Heart left ventricle (tissue), 16 donors: Measurements from ENCODE around the gene FZR1. TPM values are rescaled to one million over a fixed set of nuclear protein-coding genes. Genes with fewer than 3 reads are reported as not detected.

Source experiments
- ATAC-seq, 4 donors: fragments of 200-7000 bp; cut with Tn5 transposase; one replicate each; pipeline ENCODE4 v1.9.1; 2020 to 2022; ENCODE audit warnings: moderate library complexity in 4 of 4, mild to moderate bottlenecking in 3 of 4, moderate number of reproducible peaks in 1 of 4
- DNase-seq, 5 donors: peaks; one replicate each; pipeline ENCODE4 v3.0.0-alpha.2; 2020
- H3K27ac ChIP-seq, 12 donors: fragments of 200-600 bp; sonication (generic) in 4 of 12; one replicate each; pipeline versions ENCODE4 v1.5.0 to v1.8.0; 2016 to 2022; ENCODE audit warnings: mild to moderate bottlenecking in 2 of 12
- H3K27me3 ChIP-seq, 9 donors: fragments of 200-600 bp; sonication (generic) in 2 of 9; one replicate each; pipeline versions ENCODE4 v1.5.1 to v1.8.0; 2016 to 2022; ENCODE audit warnings: mild to moderate bottlenecking in 3 of 9
- H3K36me3 ChIP-seq, 9 donors: fragments of 200-600 bp; sonication (generic) in 2 of 9; one replicate each; pipeline versions ENCODE4 v1.5.0 to v1.8.0; 2018 to 2022; ENCODE audit warnings: mild to moderate bottlenecking in 2 of 9
- H3K4me1 ChIP-seq, 12 donors: fragments of 200-600 bp; sonication (generic) in 4 of 12; one replicate each; pipeline versions ENCODE4 v1.5.0 to v1.8.0; 2016 to 2022; ENCODE audit warnings: mild to moderate bottlenecking in 3 of 12
- H3K4me3 ChIP-seq, 12 donors: fragments of 200-600 bp; sonication (generic) in 4 of 12; one replicate each; pipeline versions ENCODE4 v1.5.0 to v1.8.0; 2017 to 2022; ENCODE audit warnings: mild to moderate bottlenecking in 9 of 12, moderate library complexity in 4 of 12
- H3K9me3 ChIP-seq, 12 donors: fragments of 200-600 bp; sonication (generic) in 4 of 12; one replicate each; pipeline versions ENCODE4 v1.5.0 to v1.8.0; 2016 to 2022; ENCODE audit warnings: mild to moderate bottlenecking in 1 of 12
- POLR2A ChIP-seq, 2 donors: fragments of 450-650 bp; IDR thresholded peaks; one replicate each; pipeline ENCODE4 v1.6.1; 2017; ENCODE audit warnings: antibody characterized with exemption in 2 of 2, mild to moderate bottlenecking in 2 of 2, moderate library complexity in 2 of 2
- WGBS, 4 donors: extraction: QIAGEN DNeasy Blood & Tissue Kit in 2 of 4; methylation state at CpG; one replicate each; pipeline versions ENCODE4 v1.1.5 to v1.1.7; 2013 to 2018; 5-methylcytosine and 5-hydroxymethylcytosine counted together
- intact Hi-C, 10 donors: fragments of 100-400 bp; cut with DNase I; formaldehyde crosslinking; loops; one replicate each; pipeline versions ENCODE4 v1.11.1 to v1.14.2; 2022
- polyA plus RNA-seq, 2 donors: library from polyadenylated mRNA; stranded (reverse); fragments of 200-250 nt; gene quantifications; one replicate each; pipeline ENCODE4 v1.2.3, GENCODE V29; 2013
- total RNA-seq, 9 donors: library from RNA; depleted of rRNA in 2 of 9; stranded (reverse); fragments of >200 nt in 2 of 9; fragmentation: NEBNext Ultra II Directional in 3 of 9; extraction: Animal tissue kit (Norgen Biotek cat#: 25700) in 3 of 9; gene quantifications; one replicate each; pipeline versions ENCODE4 v1.1.0 to v1.2.4, GENCODE V29; 2016 to 2023
- TF ChIP-seq, protein P1 (sequence below), 12 donors: fragments of 200-600 bp; sonication (generic) in 4 of 12; IDR thresholded peaks; one replicate each; pipeline versions ENCODE4 v1.5.0 to v1.8.0; 2018 to 2022; ENCODE audit warnings: antibody characterized with exemption in 12 of 12, mild to moderate bottlenecking in 5 of 12
- donor health status: ischemic (EF 13 %, LVEDD 7.1; RV severe dilation, severe dysfunction).
- donor health status: healthy with polysubstance abuse.
- donor health status: DM: no; HTN: yes; CAD: no.
- donor health status: DM: no; HTN: no; CAD: no.
- donor health status: ischemic (EF 25% LVEDD 6.9; RV normal size, moderate dysfunction).
- donor health status: ischemic (EF 25% LVEDD 5.7; RV mildly dilated, moderate dysfunction).
- donor health status: healthy.
- donor health status: DM: yes; HTN: yes; CAD: no.
- donor health status: ischemic (EF 35%, LVEDD 5.7; RV mildly dilated, moderate dysfunction).
- donor health status: nonischemic (EF 11% LVEDD 7.7; RV severe dilation, severe dysfunction).
- donor health status: DM: yes; HTN: yes; CAD: no.
- donor health status: PGD.
- donor health status: ischemic (EF 29% LVEDD 5.4; RV normal size, mild dysfunction).
- donor health status: nonischemic (EF 23%, LVEDD 6.1; RV moderate dilation, normal function).

FZR1 gene
- total and polyA plus RNA-seq, 11 donors: 13.9 to 41.0 (median 23.5) TPM

GRCh38 chr19:3548606-3549005 lies 42.5 kb downstream of the FZR1 start:
- intact Hi-C loops: loop anchor here in 5 of 10 donors (5.0 to 10.0 kb wide), 3 partner anchors 69 to 159 kb away; partner anchors contain the start of genes TJP3 (in 2 of the 5) and PIP5K1C (in 1 of the 5)
- WGBS, 4 donors: 81 to 96% (median 88%) methylated on average over 8 to 14 of the region's 14 CpGs
- Histone ChIP-seq H3K4me1 (peaks cover 0 to 28% (median 4%) of the 10 kb centered on the region in 12 donors), H3K36me3 (peaks cover 0 to 62% (median 11%) of the 10 kb centered on the region in 9 donors), H3K9me3 (no peaks in the 10 kb centered on the region), H3K4me3 (no peak overlapping the region), H3K27me3 (no peaks in the 10 kb centered on the region), H3K27ac (no peak overlapping the region)
- no peak for ATAC-seq
- DNase-seq: no peak
- TF ChIP-seq POLR2A (IDR thresholded peaks at IDR 0.05): no peak
- TF ChIP-seq, protein P1, sequence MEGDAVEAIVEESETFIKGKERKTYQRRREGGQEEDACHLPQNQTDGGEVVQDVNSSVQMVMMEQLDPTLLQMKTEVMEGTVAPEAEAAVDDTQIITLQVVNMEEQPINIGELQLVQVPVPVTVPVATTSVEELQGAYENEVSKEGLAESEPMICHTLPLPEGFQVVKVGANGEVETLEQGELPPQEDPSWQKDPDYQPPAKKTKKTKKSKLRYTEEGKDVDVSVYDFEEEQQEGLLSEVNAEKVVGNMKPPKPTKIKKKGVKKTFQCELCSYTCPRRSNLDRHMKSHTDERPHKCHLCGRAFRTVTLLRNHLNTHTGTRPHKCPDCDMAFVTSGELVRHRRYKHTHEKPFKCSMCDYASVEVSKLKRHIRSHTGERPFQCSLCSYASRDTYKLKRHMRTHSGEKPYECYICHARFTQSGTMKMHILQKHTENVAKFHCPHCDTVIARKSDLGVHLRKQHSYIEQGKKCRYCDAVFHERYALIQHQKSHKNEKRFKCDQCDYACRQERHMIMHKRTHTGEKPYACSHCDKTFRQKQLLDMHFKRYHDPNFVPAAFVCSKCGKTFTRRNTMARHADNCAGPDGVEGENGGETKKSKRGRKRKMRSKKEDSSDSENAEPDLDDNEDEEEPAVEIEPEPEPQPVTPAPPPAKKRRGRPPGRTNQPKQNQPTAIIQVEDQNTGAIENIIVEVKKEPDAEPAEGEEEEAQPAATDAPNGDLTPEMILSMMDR (IDR thresholded peaks at IDR 0.05): no peak

GRCh38 chr19:3549816-3550215 lies 43.7 kb downstream of the FZR1 start:
- Histone ChIP-seq H3K4me3 (no peak overlapping the region), H3K4me1 (peaks cover 0 to 40% (median 12%) of the 10 kb centered on the region in 12 donors), H3K9me3 (no peaks in the 10 kb centered on the region), H3K27me3 (no peaks in the 10 kb centered on the region), H3K36me3 (peaks cover 0 to 51% (median 11%) of the 10 kb centered on the region in 9 donors), H3K27ac (no peak overlapping the region)
- ATAC-seq (no peak), DNase-seq (peak in 1 of 5 donors; percentile 17)
- intact Hi-C loops: loop anchor here in 6 of 10 donors (5.0 to 10.0 kb wide), 5 partner anchors 65 to 165 kb away; partner anchors contain the start of genes TJP3 (in 2 of the 6) and PIP5K1C (in 1 of the 6)
- 78 to 90% (median 88%) methylated on average over 8 to 10 of the region's 10 CpGs for WGBS, 4 donors
- TF ChIP-seq POLR2A (IDR thresholded peaks at IDR 0.05): no peak
- TF ChIP-seq, protein P1 (IDR thresholded peaks at IDR 0.05): no peak

GRCh38 chr19:3550947-3551791 lies 45.1 kb downstream of the FZR1 start:
- Histone ChIP-seq H3K36me3 (peaks cover 0 to 41% (median 4%) of the 10 kb centered on the region in 9 donors), H3K4me3 (no peak overlapping the region), H3K27me3 (no peaks in the 10 kb centered on the region), H3K4me1 (peaks cover 0 to 54% (median 21%) of the 10 kb centered on the region in 12 donors), H3K27ac (no peak overlapping the region), H3K9me3 (no peaks in the 10 kb centered on the region)
- WGBS, 4 donors: 90 to 95% (median 93%) methylated on average over 26 to 34 of the region's 34 CpGs
- DNase-seq (no peak), ATAC-seq (no peak)
- TF ChIP-seq POLR2A (IDR thresholded peaks at IDR 0.05): no peak
- TF ChIP-seq, protein P1 (IDR thresholded peaks at IDR 0.05): no peak
- intact Hi-C loops: loop anchor here in 2 of 10 donors (10.0 kb wide), 2 partner anchors 64 to 164 kb away; no protein-coding TSS in a partner anchor

DNA sequence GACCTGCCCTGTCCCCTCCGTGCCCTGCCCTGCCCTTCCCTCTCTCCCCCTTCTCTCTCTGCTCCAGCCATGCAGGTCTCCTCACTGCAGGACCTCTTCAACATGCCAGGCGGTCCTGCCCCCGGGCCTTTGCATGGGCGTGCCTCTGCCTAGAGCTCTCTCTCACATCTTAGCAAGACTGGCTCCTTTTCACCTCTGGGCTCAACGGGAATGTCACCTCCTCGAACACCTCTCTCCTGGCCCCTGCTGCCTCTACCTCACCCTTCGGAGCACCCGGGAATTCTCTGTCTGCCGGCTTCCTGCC lies 45.6 kb downstream of the FZR1 start:
- WGBS, 4 donors: 76 to 82% (median 80%) methylated on average over 9 of the region's 9 CpGs
- DNase-seq: no peak
- intact Hi-C loops: loop anchor here in 2 of 10 donors (10.0 kb wide), 2 partner anchors 63 to 163 kb away; no protein-coding TSS in a partner anchor
- H3K9me3 ChIP-seq: no peaks in the 10 kb centered on the region
- TF ChIP-seq POLR2A (IDR thresholded peaks at IDR 0.05): no peak
- TF ChIP-seq, protein P1 (IDR thresholded peaks at IDR 0.05): no peak
- no peak overlapping the region for H3K27ac ChIP-seq
- ATAC-seq: no peak
- H3K36me3 ChIP-seq: peaks cover 0 to 36% (median 4%) of the 10 kb centered on the region in 9 donors
- no peaks in the 10 kb centered on the region for H3K27me3 ChIP-seq
- H3K4me1 ChIP-seq: peaks cover 0 to 55% (median 22%) of the 10 kb centered on the region in 12 donors
- no peak overlapping the region for H3K4me3 ChIP-seq
